HepG2 (cell line): ENCODE measurements around the gene RPUSD4. TPM values are rescaled to one million over a fixed set of nuclear protein-coding genes. Genes with fewer than 3 reads are reported as not detected.

Source experiments
- ARNTL ChIP-seq: sonication (generic); formaldehyde crosslinking; IDR thresholded peaks from 2 replicates; pipeline ENCODE4 v1.4.0; 2020; ENCODE audit warnings: mild to moderate bottlenecking, missing genetic modification reagents
- ATAD3A ChIP-seq: sonication (generic); formaldehyde crosslinking; IDR thresholded peaks from 2 replicates; pipeline ENCODE4 v1.4.0; 2020; ENCODE audit warnings: missing genetic modification reagents
- HNRNPL ChIP-seq: fragments of 200-400 bp; formaldehyde crosslinking; IDR thresholded peaks from 2 replicates; pipeline ENCODE4 v1.6.1; 2017; ENCODE audit warnings: mild to moderate bottlenecking, low read depth, low read length
- PITX1 ChIP-seq: sonication (generic); formaldehyde crosslinking; IDR thresholded peaks from 2 replicates; pipeline ENCODE4 v1.5.1; 2020; ENCODE audit warnings: mild to moderate bottlenecking, missing genetic modification reagents
- SOX6 ChIP-seq, 2 experiments: fragments of 450-650 bp in 1 of 2; sonication (generic) in 1 of 2; formaldehyde crosslinking in 1 of 2; IDR thresholded peaks; 2 replicates each; pipeline versions ENCODE4 v1.4.0 to v1.6.1; 2017 to 2020; ENCODE audit warnings: antibody characterized with exemption in 1 of 2, mild to moderate bottlenecking in 1 of 2, missing genetic modification reagents in 1 of 2
- ZFX ChIP-seq: sonication (generic); formaldehyde crosslinking; IDR thresholded peaks from 2 replicates; pipeline ENCODE4 v1.4.0; 2020; ENCODE audit warnings: mild to moderate bottlenecking, low read depth, missing genetic modification reagents, moderate library complexity
- ZNF264 ChIP-seq: sonication (generic); formaldehyde crosslinking; IDR thresholded peaks from 2 replicates; pipeline ENCODE4 v1.4.0; 2020; ENCODE audit warnings: missing genetic modification reagents
- polyA plus RNA-seq, 8 experiments: library from polyadenylated mRNA; depleted of rRNA in 3 of 8; stranded (reverse) in 7 of 8; unstranded in 1 of 8; fragments of >200 nt; fragmentation: Illumina TruSeq in 4 of 8; extraction: Trizol in 4 of 8; gene quantifications; 2 replicates each; pipeline versions ENCODE4 v1.2.1 to v1.2.3, GENCODE V29; 2011 to 2016; ENCODE audit warnings: low read depth in 4 of 8, missing spikeins in 1 of 8, mixed read lengths in 1 of 8; ENCODE audit not compliant: insufficient read depth in 1 of 8
- total RNA-seq, 5 experiments: library from RNA; depleted of rRNA; stranded (reverse); fragments of >200 nt; fragmentation: Illumina TruSeq; extraction: Trizol; gene quantifications; 2 replicates each; pipeline ENCODE4 v1.2.3, GENCODE V29; 2016; ENCODE audit warnings: low read depth in 1 of 5
- TF ChIP-seq, protein P1 (sequence below): sonication (generic); formaldehyde crosslinking; IDR thresholded peaks from 2 replicates; pipeline ENCODE4 v1.4.0; 2020; ENCODE audit warnings: mild to moderate bottlenecking, missing genetic modification reagents, borderline replicate concordance
- TF ChIP-seq, protein P2 (sequence below): IDR thresholded peaks from 2 replicates; pipeline ENCODE4 v1.6.1; 2016; ENCODE audit warnings: missing biosample characterization, missing genetic modification reagents, low read depth
- TF ChIP-seq, protein P3 (sequence below): sonication (generic); formaldehyde crosslinking; IDR thresholded peaks from 2 replicates; pipeline ENCODE4; 2020; ENCODE audit warnings: missing genetic modification reagents, mild to moderate bottlenecking, borderline replicate concordance
- TF ChIP-seq, protein P4 (sequence below): sonication (generic); formaldehyde crosslinking; IDR thresholded peaks from 2 replicates; pipeline ENCODE4 v1.9.0; 2022; ENCODE audit warnings: low read depth, missing genetic modification reagents
- TF ChIP-seq, protein P5 (sequence below): sonication (generic); formaldehyde crosslinking; IDR thresholded peaks from 2 replicates; pipeline ENCODE4 v1.9.0; 2021; ENCODE audit warnings: missing genetic modification reagents, borderline replicate concordance
- TF ChIP-seq, protein P6 (sequence below): sonication (generic); formaldehyde crosslinking; IDR thresholded peaks from 2 replicates; pipeline ENCODE4 v1.5.1; 2020; ENCODE audit warnings: mild to moderate bottlenecking, missing genetic modification reagents, moderate library complexity

RPUSD4 gene
- total and polyA plus RNA-seq, 2 of the 13 experiments (the other 11 are each of a cell fraction or from before 2014, with no cell fraction given): 45.0 to 52.9 TPM

DNA sequence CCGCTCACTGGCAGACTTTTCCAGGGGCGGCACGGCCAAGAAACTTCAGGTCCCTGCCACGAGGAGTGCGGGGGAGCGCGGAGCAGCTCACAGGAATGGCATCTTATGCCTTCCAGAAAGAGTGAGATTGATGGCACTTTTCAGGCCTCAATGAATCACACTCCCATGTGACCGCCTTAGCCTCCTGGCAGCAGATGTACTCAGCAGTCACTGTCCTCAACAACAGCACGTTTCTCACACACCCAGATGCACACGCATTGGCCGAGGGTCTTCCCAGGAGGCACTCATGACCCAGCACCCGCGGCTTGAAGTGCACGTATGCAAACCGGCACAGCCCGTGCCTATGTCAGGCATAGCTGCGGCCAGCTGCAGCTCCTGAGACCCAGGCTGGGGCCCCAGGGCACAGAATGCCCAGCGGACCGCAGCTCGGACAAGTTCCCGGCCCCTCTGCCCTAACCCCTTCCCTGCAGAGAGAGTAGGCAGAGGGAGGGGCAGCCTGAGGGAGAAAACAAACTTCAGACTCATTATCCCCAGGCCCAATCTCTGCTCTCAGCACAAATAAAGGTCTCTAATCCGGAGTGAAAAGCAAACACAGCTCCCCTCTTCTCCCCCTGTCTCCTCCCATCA is 48.3 kb downstream of the RPUSD4 start (continued):
- TF ChIP-seq, protein P1, sequence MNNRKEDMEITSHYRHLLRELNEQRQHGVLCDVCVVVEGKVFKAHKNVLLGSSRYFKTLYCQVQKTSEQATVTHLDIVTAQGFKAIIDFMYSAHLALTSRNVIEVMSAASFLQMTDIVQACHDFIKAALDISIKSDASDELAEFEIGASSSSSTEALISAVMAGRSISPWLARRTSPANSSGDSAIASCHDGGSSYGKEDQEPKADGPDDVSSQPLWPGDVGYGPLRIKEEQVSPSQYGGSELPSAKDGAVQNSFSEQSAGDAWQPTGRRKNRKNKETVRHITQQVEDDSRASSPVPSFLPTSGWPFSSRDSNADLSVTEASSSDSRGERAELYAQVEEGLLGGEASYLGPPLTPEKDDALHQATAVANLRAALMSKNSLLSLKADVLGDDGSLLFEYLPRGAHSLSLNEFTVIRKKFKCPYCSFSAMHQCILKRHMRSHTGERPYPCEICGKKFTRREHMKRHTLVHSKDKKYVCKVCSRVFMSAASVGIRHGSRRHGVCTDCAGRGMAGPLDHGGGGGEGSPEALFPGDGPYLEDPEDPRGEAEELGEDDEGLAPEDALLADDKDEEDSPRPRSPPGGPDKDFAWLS (CRISPR knock-in tag): no peak
- TF ChIP-seq ZFX (CRISPR knock-in tag) (peak; percentile 66), PITX1 (CRISPR knock-in tag) (peak; percentile 85), ZNF264 (0 out of 2 replicates have a peak, but pooled peaks have one; percentile 28), ATAD3A (CRISPR knock-in tag) (no peak), SOX6 (IDR thresholded peaks at IDR 0.05) (no peak), SOX6 (CRISPR knock-in tag; IDR thresholded peaks at IDR 0.05) (no peak), ARNTL (CRISPR knock-in tag) (0 out of 2 replicates have a peak, but pooled peaks have one; percentile 40), HNRNPL (peak; percentile 92)
- TF ChIP-seq, protein P2, sequence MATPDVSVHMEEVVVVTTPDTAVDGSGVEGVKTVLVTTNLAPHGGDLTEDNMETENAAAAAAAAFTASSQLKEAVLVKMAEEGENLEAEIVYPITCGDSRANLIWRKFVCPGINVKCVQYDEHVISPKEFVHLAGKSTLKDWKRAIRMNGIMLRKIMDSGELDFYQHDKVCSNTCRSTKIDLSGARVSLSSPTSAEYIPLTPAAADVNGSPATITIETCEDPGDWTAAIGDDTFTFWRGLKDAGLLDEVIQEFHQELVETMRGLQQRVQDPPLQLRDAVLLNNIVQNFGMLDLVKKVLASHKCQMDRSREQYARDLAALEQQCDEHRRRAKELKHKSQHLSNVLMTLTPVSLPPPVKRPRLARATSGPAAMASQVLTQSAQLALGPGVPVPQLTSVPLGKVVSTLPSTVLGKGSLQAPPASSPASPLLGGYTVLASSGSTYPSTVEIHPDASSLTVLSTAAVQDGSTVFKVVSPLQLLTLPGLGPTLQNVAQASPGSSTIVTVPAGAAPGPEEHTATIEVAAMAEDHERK (CRISPR knock-in tag): no peak
- TF ChIP-seq, protein P3, sequence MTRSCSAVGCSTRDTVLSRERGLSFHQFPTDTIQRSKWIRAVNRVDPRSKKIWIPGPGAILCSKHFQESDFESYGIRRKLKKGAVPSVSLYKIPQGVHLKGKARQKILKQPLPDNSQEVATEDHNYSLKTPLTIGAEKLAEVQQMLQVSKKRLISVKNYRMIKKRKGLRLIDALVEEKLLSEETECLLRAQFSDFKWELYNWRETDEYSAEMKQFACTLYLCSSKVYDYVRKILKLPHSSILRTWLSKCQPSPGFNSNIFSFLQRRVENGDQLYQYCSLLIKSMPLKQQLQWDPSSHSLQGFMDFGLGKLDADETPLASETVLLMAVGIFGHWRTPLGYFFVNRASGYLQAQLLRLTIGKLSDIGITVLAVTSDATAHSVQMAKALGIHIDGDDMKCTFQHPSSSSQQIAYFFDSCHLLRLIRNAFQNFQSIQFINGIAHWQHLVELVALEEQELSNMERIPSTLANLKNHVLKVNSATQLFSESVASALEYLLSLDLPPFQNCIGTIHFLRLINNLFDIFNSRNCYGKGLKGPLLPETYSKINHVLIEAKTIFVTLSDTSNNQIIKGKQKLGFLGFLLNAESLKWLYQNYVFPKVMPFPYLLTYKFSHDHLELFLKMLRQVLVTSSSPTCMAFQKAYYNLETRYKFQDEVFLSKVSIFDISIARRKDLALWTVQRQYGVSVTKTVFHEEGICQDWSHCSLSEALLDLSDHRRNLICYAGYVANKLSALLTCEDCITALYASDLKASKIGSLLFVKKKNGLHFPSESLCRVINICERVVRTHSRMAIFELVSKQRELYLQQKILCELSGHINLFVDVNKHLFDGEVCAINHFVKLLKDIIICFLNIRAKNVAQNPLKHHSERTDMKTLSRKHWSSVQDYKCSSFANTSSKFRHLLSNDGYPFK (CRISPR knock-in tag): 0 out of 2 replicates have a peak, but pooled peaks have one; percentile 32
- TF ChIP-seq, protein P4, sequence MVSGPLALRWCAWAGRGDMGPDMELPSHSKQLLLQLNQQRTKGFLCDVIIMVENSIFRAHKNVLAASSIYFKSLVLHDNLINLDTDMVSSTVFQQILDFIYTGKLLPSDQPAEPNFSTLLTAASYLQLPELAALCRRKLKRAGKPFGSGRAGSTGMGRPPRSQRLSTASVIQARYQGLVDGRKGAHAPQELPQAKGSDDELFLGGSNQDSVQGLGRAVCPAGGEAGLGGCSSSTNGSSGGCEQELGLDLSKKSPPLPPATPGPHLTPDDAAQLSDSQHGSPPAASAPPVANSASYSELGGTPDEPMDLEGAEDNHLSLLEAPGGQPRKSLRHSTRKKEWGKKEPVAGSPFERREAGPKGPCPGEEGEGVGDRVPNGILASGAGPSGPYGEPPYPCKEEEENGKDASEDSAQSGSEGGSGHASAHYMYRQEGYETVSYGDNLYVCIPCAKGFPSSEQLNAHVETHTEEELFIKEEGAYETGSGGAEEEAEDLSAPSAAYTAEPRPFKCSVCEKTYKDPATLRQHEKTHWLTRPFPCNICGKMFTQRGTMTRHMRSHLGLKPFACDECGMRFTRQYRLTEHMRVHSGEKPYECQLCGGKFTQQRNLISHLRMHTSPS (CRISPR knock-in tag): peak; percentile 77
- TF ChIP-seq, protein P5, sequence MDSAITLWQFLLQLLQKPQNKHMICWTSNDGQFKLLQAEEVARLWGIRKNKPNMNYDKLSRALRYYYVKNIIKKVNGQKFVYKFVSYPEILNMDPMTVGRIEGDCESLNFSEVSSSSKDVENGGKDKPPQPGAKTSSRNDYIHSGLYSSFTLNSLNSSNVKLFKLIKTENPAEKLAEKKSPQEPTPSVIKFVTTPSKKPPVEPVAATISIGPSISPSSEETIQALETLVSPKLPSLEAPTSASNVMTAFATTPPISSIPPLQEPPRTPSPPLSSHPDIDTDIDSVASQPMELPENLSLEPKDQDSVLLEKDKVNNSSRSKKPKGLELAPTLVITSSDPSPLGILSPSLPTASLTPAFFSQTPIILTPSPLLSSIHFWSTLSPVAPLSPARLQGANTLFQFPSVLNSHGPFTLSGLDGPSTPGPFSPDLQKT (CRISPR knock-in tag): no peak
- TF ChIP-seq, protein P6, sequence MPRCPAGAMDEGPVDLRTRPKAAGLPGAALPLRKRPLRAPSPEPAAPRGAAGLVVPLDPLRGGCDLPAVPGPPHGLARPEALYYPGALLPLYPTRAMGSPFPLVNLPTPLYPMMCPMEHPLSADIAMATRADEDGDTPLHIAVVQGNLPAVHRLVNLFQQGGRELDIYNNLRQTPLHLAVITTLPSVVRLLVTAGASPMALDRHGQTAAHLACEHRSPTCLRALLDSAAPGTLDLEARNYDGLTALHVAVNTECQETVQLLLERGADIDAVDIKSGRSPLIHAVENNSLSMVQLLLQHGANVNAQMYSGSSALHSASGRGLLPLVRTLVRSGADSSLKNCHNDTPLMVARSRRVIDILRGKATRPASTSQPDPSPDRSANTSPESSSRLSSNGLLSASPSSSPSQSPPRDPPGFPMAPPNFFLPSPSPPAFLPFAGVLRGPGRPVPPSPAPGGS (CRISPR knock-in tag): 0 out of 2 replicates have a peak, but pooled peaks have one; percentile 32
